HG02970 (cell line): Measurements from ENCODE around the gene GNAS.

Source experiments
- ATAC-seq: cut with Tn5 transposase; IDR thresholded peaks from one replicate; pipeline ENCODE4 v1.9.1; 2021; ENCODE audit warnings: mild to moderate bottlenecking, moderate library complexity, moderate number of reproducible peaks; ENCODE audit not compliant: unreplicated experiment, low FRiP score

The GNAS gene

GRCh38 chr20:58851969-58852458, 502 bp upstream of the GNAS start:
- no peak for ATAC-seq

GRCh38 chr20:58853466-58853865, 950 bp downstream of the GNAS start:
- no peak for ATAC-seq

GRCh38 chr20:58853976-58854637, 1.6 kb downstream of the GNAS start:
- ATAC-seq = no peak

GRCh38 chr20:58854638-58855471, 2.3 kb downstream of the GNAS start:
- ATAC-seq = no peak

- no peak for ATAC-seq
These were observed 3.2 kb downstream of the GNAS start for GRCh38 chr20:58855506-58856389.

GRCh38 chr20:58863044-58863790, 10.7 kb downstream of the GNAS start:
- no peak for ATAC-seq

GRCh38 chr20:58864346-58864745, 11.8 kb downstream of the GNAS start:
- ATAC-seq = no peak

- ATAC-seq = no peak
These were observed 13.3 kb downstream of the GNAS start for GRCh38 chr20:58865843-58866242.

- no peak for ATAC-seq
These were observed 14.7 kb downstream of the GNAS start for GRCh38 chr20:58867211-58867610.

GRCh38 chr20:58868795-58869194, 16.3 kb downstream of the GNAS start:
- ATAC-seq = no peak

- ATAC-seq = no peak
These were observed 17.2 kb downstream of the GNAS start for GRCh38 chr20:58869662-58870227.

GRCh38 chr20:58870293-58871014, 17.9 kb downstream of the GNAS start:
- no peak for ATAC-seq

- no peak for ATAC-seq
These were observed 19.1 kb downstream of the GNAS start for GRCh38 chr20:58871533-58872102.

GRCh38 chr20:58874469-58874868, 22.0 kb downstream of the GNAS start:
- no peak for ATAC-seq

- ATAC-seq = no peak
These were observed 22.6 kb downstream of the GNAS start for GRCh38 chr20:58875111-58875510.

- no peak for ATAC-seq
These were observed 23.1 kb downstream of the GNAS start for GRCh38 chr20:58875541-58876134.

GRCh38 chr20:58876437-58876836, 23.9 kb downstream of the GNAS start:
- ATAC-seq = no peak
